A549 (cell line): ENCODE results near the gene CAPSL. TPM values are rescaled to one million over a fixed set of nuclear protein-coding genes. Genes with fewer than 3 reads are reported as not detected.

Experiments used
- ATAC-seq, 2 experiments: fragments of 200-7000 bp in 1 of 2; fragments of >200 bp in 1 of 2; cut with Nextera tagmentation in 1 of 2; cut with Tn5 transposase in 1 of 2; 3 replicates each; pipeline versions ENCODE4 v1.8.0 to v1.9.1; 2018 to 2020; ENCODE audit warnings: mild to moderate bottlenecking in 1 of 2, moderate library complexity in 1 of 2
- CTCF ChIA-PET: fragments of 300-600 bp; sonication (Branson Sonifier 250); formaldehyde crosslinking; extraction: SDS; loops from one replicate; lab custom pipeline; 2021; ENCODE audit warnings: antibody characterized with exemption, inconsistent platforms; lab: Yijun Ruan, JAX
- POLR2A ChIA-PET: fragments of 350-600 bp; formaldehyde crosslinking; extraction: SDS; loops from one replicate; lab custom pipeline; 2021; ENCODE audit warnings: antibody characterized with exemption, inconsistent platforms; lab: Yijun Ruan, JAX
- DNase-seq, 2 experiments: peaks; one replicate each; pipeline versions ENCODE4 v3.0.0 to v3.0.0-alpha.2; 2011 to 2016; ENCODE audit warnings: low read depth in 1 of 2, low spot score in 1 of 2
- FAIRE-seq: peaks from 2 replicates; lab custom pipeline; 2011; peaks lifted over from hg19 to GRCh38; lab: Jason Lieb, UNC
- H3K27ac ChIP-seq, 2 experiments: fragments of >200 bp; sonication (Bioruptor Twin); formaldehyde crosslinking; 3 replicates each; pipeline ENCODE4 v1.5.1; 2016 to 2017
- H3K4me1 ChIP-seq: fragments of >200 bp; sonication (Bioruptor Twin); formaldehyde crosslinking; 3 replicates; pipeline ENCODE4 v1.6.1; 2016
- H3K4me2 ChIP-seq: fragments of >200 bp; sonication (Bioruptor Twin); formaldehyde crosslinking; 3 replicates; pipeline ENCODE4 v1.6.1; 2016
- H3K4me3 ChIP-seq: fragments of >200 bp; sonication (Bioruptor Twin); formaldehyde crosslinking; 3 replicates; pipeline ENCODE4 v1.5.1; 2016
- H3K9me3 ChIP-seq: fragments of >200 bp; sonication (Bioruptor Twin); formaldehyde crosslinking; 3 replicates; pipeline ENCODE4 v1.6.1; 2016
- EP300 ChIP-seq, 2 experiments: fragments of >200 bp; sonication (Bioruptor Twin); formaldehyde crosslinking; IDR thresholded peaks; 2 replicates in 1 of 2; 3 replicates in 1 of 2; pipeline ENCODE4 v1.6.1; 2016 to 2017
- FOSB ChIP-seq: fragments of 250-450 bp; sonication (Bioruptor Pico); IDR thresholded peaks from 2 replicates; pipeline ENCODE4 v1.5.0; 2020; ENCODE audit warnings: mild to moderate bottlenecking, moderate library complexity
- FOXS1 ChIP-seq: fragments of 250-450 bp; sonication (Bioruptor Pico); IDR thresholded peaks from 2 replicates; pipeline ENCODE4 v1.5.0; 2020; ENCODE audit warnings: mild to moderate bottlenecking, moderate library complexity
- GATA3 ChIP-seq: IDR thresholded peaks from 2 replicates; pipeline ENCODE4 v1.6.1; 2012; ENCODE audit warnings: borderline replicate concordance
- HOXB5 ChIP-seq: fragments of 250-450 bp; sonication (Bioruptor Pico); IDR thresholded peaks from 2 replicates; pipeline ENCODE4 v1.5.0; 2020; ENCODE audit warnings: mild to moderate bottlenecking, moderate library complexity
- MAFK ChIP-seq: fragments of 450-650 bp; IDR thresholded peaks from 2 replicates; pipeline ENCODE4 v1.6.1; 2014; ENCODE audit not compliant: partially characterized antibody
- MAZ ChIP-seq: fragments of 150-350 bp; IDR thresholded peaks from 2 replicates; pipeline ENCODE4 v1.6.1; 2014; ENCODE audit warnings: antibody characterized with exemption, low read depth, low read length, borderline replicate concordance
- MYC ChIP-seq: IDR thresholded peaks from 2 replicates; pipeline ENCODE4 v1.6.1; 2012; ENCODE audit warnings: mild to moderate bottlenecking, inconsistent platforms, low read length, improper control_type of control experiment, borderline replicate concordance
- POLR2A ChIP-seq: IDR thresholded peaks from 2 replicates; pipeline ENCODE4 v1.6.1; 2012; ENCODE audit warnings: mild to moderate bottlenecking, low read length
- REST ChIP-seq: fragments of 200-600 bp; sonication (generic); IDR thresholded peaks from 2 replicates; pipeline ENCODE4 v1.6.1; 2016; ENCODE audit warnings: antibody characterized with exemption, mild to moderate bottlenecking, moderate library complexity
- WGBS: methylation state at CpG from one replicate; pipeline ENCODE4 v1.1.6; 2017; ENCODE audit errors: missing lambda C conversion rate; 5-methylcytosine and 5-hydroxymethylcytosine counted together
- polyA plus RNA-seq, 4 experiments: library from polyadenylated mRNA; depleted of rRNA in 3 of 4; stranded (reverse); fragments of >200 nt; fragmentation: RNase III in 1 of 4; extraction: RNeasy Plus Mini Kit Qiagen cat#74134 plus additional on column Dnase treatment in 1 of 4; gene quantifications; 2 replicates in 3 of 4; 3 replicates in 1 of 4; pipeline ENCODE4 v1.2.3, GENCODE V29; 2011 to 2017

Gene CAPSL
- polyA plus RNA-seq, 2 of the 4 experiments (the other 2 are of a cell fraction) = not detected

GRCh38 chr5:35903631-35904203 lies 34.7 kb downstream of the CAPSL start:
- FAIRE-seq = no peak
- ChIA-PET POLR2A (no interaction called here), CTCF (interaction anchor here (0.5 kb wide), 1 partner anchor 376 kb away, joined by 3 read pairs; no protein-coding TSS in a partner anchor)
- H3K27ac ChIP-seq = no peak overlapping the region
- no peaks in the 10 kb centered on the region for H3K9me3 ChIP-seq
- H3K4me2 ChIP-seq = no peak overlapping the region
- WGBS = 28% methylated on average over 6 of the region's 6 CpGs
- H3K4me3 ChIP-seq = no peak overlapping the region
- no peaks in the 10 kb centered on the region for H3K4me1 ChIP-seq
- TF ChIP-seq EP300 (IDR thresholded peaks at IDR 0.05) (no peak), HOXB5 (CRISPR knock-in tag) (no peak)
- no peak for ATAC-seq
- no peak for DNase-seq

DNA sequence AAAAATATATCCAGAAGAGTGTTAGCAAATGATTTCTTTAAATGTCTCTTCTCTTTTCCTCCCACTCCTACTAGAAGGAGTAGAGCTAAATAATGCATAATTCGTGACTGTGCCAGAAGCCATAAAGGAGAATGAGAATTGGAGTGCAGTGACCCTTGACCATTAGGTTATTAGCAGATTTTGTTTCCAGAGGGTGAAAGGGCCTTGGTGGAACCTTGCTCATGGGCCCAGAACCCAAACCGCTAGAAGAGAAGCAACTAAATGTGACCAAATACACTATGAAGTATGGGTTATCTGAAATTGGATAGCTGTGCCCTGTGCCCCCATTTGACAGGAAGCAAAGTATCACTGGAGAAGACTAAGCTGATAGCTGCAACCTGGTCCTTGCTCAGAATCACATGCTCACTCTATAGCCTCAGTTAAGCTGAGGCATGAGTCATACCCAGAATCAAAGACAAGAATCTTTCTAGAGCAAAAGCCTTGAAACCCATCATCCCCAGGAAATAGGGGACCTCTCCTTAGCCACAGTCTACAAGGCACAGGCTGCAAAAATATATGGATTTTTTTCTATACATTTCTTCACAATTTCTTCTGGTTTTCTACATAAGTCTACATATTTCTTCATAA lies 36.3 kb downstream of the CAPSL start:
- ATAC-seq = no peak
- CTCF ChIA-PET = interaction anchor here (1.0 kb wide), 1 partner anchor 125 kb away, joined by 4 read pairs; no protein-coding TSS in a partner anchor

GRCh38 chr5:35900972-35901695 lies 37.3 kb downstream of the CAPSL start:
- FAIRE-seq (no peak), ATAC-seq (no peak), DNase-seq (no peak)
- H3K27ac ChIP-seq = no peak overlapping the region
- H3K4me2 ChIP-seq = no peak overlapping the region
- H3K9me3 ChIP-seq = no peaks in the 10 kb centered on the region
- ChIA-PET POLR2A (no interaction called here), CTCF (interaction anchor here (1.0 kb wide), 1 partner anchor 123 kb away, joined by 4 read pairs; no protein-coding TSS in a partner anchor)
- H3K4me3 ChIP-seq = no peak overlapping the region
- 31% methylated on average over 3 of the region's 3 CpGs for WGBS
- no peak for TF ChIP-seq FOSB (CRISPR knock-in tag)
- TF ChIP-seq REST = no peak
- no peak for TF ChIP-seq MYC
- TF ChIP-seq FOXS1 (CRISPR knock-in tag) = no peak
- TF ChIP-seq POLR2A = no peak
- no peak for TF ChIP-seq GATA3
- no peak for TF ChIP-seq MAZ
- H3K4me1 ChIP-seq = no peaks in the 10 kb centered on the region

More for the DNA sequence above, 36.3 kb downstream of the CAPSL start:
- FAIRE-seq = no peak
- no peaks in the 10 kb centered on the region for H3K9me3 ChIP-seq
- H3K4me2 ChIP-seq = no peak overlapping the region
- no peaks in the 10 kb centered on the region for H3K4me1 ChIP-seq
- H3K27ac ChIP-seq = no peak overlapping the region
- WGBS = 34% methylated on average over 2 of the region's 2 CpGs
- TF ChIP-seq MAFK = no peak
- TF ChIP-seq GATA3 = no peak
- no peak for DNase-seq
- H3K4me3 ChIP-seq = no peak overlapping the region
- POLR2A ChIA-PET = no interaction called here

GRCh38 chr5:35899800-35900199 lies 38.6 kb downstream of the CAPSL start:
- 14% methylated on average over 3 of the region's 3 CpGs for WGBS
- no peak overlapping the region for H3K4me3 ChIP-seq
- no peak for TF ChIP-seq REST
- TF ChIP-seq, all 56 proteins: peak for 0
- DNase-seq (no peak), FAIRE-seq (no peak), ATAC-seq (no peak)
- Histone ChIP-seq H3K9me3 (no peaks in the 10 kb centered on the region), H3K4me1 (no peaks in the 10 kb centered on the region), H3K4me2 (no peak overlapping the region), H3K27ac (no peak overlapping the region)
- ChIA-PET CTCF (no interaction called here), POLR2A (no interaction called here)
